Brain microvascular endothelial cell (primary cell): ENCODE data around the gene LRATD1.

Experiments used
- DNase-seq: peaks from one replicate; pipeline ENCODE4 v3.0.0-alpha.2; 2020
- H3K27ac ChIP-seq: fragments of 250-450 bp; sonication (Bioruptor Pico); 2 replicates; pipeline ENCODE4 v1.5.1; 2020; ENCODE audit warnings: mild to moderate bottlenecking, moderate library complexity
- H3K27me3 ChIP-seq: fragments of 250-450 bp; sonication (Bioruptor Pico); replicated peaks from 2 replicates; pipeline ENCODE4 v1.5.1; 2020; ENCODE audit warnings: mild to moderate bottlenecking
- H3K36me3 ChIP-seq: fragments of 250-450 bp; sonication (Bioruptor Pico); replicated peaks from 2 replicates; pipeline ENCODE4 v1.5.1; 2020; ENCODE audit warnings: mild to moderate bottlenecking
- H3K4me3 ChIP-seq: 2 replicates; pipeline ENCODE4 v1.5.1; 2011; ENCODE audit warnings: low read depth, mild to moderate bottlenecking, control low read depth, low read length, moderate library complexity
- CTCF ChIP-seq: IDR thresholded peaks from 2 replicates; pipeline ENCODE4 v1.5.1; 2011; ENCODE audit warnings: low read depth, mild to moderate bottlenecking, moderate library complexity, low read length, control low read depth, inconsistent platforms; ENCODE audit errors: missing control alignments
- in situ Hi-C: cut with HindIII; loops from 2 replicates; pipeline ENCODE4 v1.10.0; 2017; ENCODE audit warnings: low sequenced_read_pairs, low pct_ligation_motif_present

Gene LRATD1

DNA sequence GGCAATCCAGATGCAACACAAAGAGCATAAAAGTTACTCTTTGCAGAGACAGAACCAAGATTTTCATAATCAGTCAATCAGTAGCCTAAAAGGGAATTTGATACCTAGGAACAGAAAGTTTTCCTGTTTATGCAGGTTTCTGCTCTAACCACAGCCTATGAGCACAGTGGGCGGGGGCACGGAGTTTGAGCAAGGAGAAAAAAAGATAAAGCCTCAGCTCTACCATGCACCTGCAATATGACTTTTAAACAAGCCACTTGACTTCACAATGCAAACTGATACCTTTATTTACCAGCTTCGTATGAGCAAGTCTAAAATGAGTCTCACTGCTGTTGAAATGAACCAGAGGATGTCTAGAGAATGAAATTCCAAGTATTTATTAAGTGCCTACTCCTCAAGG, 5.6 kb upstream of the LRATD1 start:
- Histone ChIP-seq H3K4me3 (no peak overlapping the region), H3K27ac (no peak overlapping the region), H3K27me3 (no peaks in the 10 kb centered on the region), H3K36me3 (no peaks in the 10 kb centered on the region)
- no peak for TF ChIP-seq CTCF
- in situ Hi-C loops: no loop called here
- DNase-seq: no peak

GRCh38 chr2:14628901-14629300, 3.6 kb upstream of the LRATD1 start:
- H3K36me3 ChIP-seq: no peaks in the 10 kb centered on the region
- H3K27ac ChIP-seq: no peak overlapping the region
- H3K27me3 ChIP-seq: peaks cover 18% of the 10 kb centered on the region
- in situ Hi-C loops: no loop called here
- TF ChIP-seq CTCF: no peak
- H3K4me3 ChIP-seq: no peak overlapping the region
- no peak for DNase-seq

GRCh38 chr2:14631406-14632040, 994 bp upstream of the LRATD1 start:
- H3K4me3 ChIP-seq: no peak overlapping the region
- no peak for DNase-seq
- H3K27me3 ChIP-seq: peaks cover 27% of the 10 kb centered on the region

DNA sequence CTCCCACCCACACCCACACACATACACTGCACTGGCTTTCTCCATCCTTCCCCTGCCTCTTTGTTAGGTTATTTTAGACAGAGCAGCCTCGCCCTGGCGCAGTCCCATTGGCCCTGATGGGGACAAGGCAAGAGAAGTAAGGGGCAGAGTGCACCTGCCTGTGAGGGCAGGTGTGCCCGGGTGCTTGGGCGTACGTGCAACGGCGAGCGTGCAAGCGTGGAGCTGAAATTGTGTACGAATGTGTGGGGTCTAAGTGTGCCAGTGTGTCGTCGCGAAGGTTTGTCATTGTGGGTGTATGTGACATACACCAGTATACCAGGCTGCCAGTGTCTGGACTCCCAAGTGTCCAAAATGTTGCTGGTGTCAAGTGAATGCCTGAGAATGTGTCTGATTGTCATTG, 544 bp downstream of the LRATD1 start:
- Histone ChIP-seq H3K27ac (no peak overlapping the region), H3K4me3 (peak overlapping the region; percentile 53), H3K36me3 (no peaks in the 10 kb centered on the region), H3K27me3 (peaks cover 27% of the 10 kb centered on the region)
- TF ChIP-seq CTCF: no peak
- DNase-seq: no peak
- in situ Hi-C loops: no loop called here

More at GRCh38 chr2:14631406-14632040, 994 bp upstream of the LRATD1 start:
- TF ChIP-seq CTCF: no peak
- Histone ChIP-seq H3K36me3 (no peaks in the 10 kb centered on the region), H3K27ac (no peak overlapping the region)
- in situ Hi-C loops: no loop called here

DNA sequence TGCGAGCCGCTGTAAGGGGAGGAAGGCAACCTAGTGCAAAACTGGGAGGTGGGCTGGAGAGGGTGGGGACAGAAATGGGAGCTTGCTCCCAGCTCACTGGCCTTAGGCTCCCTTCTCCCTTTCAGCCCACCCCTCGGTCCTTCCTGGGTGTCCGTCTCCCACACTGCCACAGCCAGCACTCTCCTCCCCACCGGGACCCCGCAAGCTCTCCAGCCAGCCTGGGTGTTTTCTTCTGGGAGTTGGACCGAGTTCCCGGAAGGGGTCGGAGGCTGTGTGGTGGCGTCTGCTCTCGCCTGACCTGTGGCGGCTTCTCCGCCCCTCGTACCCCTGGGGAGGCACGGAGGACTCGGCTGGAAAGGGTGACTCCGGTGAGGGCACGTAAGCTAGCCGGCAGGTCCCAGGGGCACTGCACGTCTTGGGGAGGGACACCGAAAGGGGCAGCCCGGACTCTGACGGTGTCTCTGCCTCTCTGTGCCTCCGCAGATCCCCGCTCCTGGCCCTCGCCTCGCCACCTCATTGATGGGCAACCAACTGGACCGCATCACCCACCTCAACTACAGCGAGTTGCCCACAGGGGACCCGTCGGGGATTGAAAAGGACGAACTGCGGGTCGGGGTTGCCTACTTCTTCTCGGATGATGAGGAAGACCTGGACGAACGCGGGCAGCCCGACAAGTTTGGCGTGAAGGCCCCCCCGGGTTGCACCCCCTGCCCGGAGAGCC, 1.1 kb downstream of the LRATD1 start:
- in situ Hi-C loops: no loop called here
- Histone ChIP-seq H3K27ac (no peak overlapping the region), H3K4me3 (peak overlapping the region; percentile 60)

More for the DNA sequence above, 1.1 kb downstream of the LRATD1 start:
- no peak for TF ChIP-seq CTCF
- H3K27me3 ChIP-seq: peaks cover 27% of the 10 kb centered on the region
- no peak for DNase-seq
- H3K36me3 ChIP-seq: no peaks in the 10 kb centered on the region
